ENCODE data around the gene PLEKHJ1.

The PLEKHJ1 gene

GRCh38 chr19:2244125-2244411 lies 7.9 kb upstream of the PLEKHJ1 start:
- Histone ChIP-seq H4K20me1 (ENCODE audit: insufficient read depth, low read length, poor library complexity, severe bottlenecking) (peaks cover 62% of the 10 kb centered on the region), H3K9me3 (ENCODE audit: insufficient read depth, low read depth, low read length) (no peaks in the 10 kb centered on the region), H3K27me3 (ENCODE audit: insufficient read depth, low read length, poor library complexity, severe bottlenecking) (no peaks in the 10 kb centered on the region), H3K4me1 (ENCODE audit: insufficient read depth, low read length, poor library complexity, severe bottlenecking) (peaks cover 25% of the 10 kb centered on the region), H3K36me3 (ENCODE audit: insufficient read depth, low read length) (peaks cover 68% of the 10 kb centered on the region; the same call in 1 of the 2 replicates), H3F3A (ENCODE audit: low read depth) (peaks cover 3% of the 10 kb centered on the region; the same call in 1 of the 2 replicates), H3K4me3 (ENCODE audit: low read length, poor library complexity, severe bottlenecking) (no peak overlapping the region), H3K9ac (ENCODE audit: low read depth, low read length, poor library complexity, severe bottlenecking) (no peak overlapping the region), H3K79me2 (ENCODE audit: insufficient read depth, low read length) (peaks cover 65% of the 10 kb centered on the region), H3K9me2 (replicated peaks; ENCODE audit: low read depth, low read length) (no peaks in the 10 kb centered on the region), H3K4me2 (ENCODE audit: low read depth, low read length, poor library complexity, severe bottlenecking) (no peak overlapping the region), H2AFZ (ENCODE audit: low read length) (no peak overlapping the region)
- TF ChIP-seq EZH2phosphoT487 (IDR thresholded peaks at IDR 0.05; ENCODE audit: borderline replicate concordance), result no peak
- TF ChIP-seq, protein P1, sequence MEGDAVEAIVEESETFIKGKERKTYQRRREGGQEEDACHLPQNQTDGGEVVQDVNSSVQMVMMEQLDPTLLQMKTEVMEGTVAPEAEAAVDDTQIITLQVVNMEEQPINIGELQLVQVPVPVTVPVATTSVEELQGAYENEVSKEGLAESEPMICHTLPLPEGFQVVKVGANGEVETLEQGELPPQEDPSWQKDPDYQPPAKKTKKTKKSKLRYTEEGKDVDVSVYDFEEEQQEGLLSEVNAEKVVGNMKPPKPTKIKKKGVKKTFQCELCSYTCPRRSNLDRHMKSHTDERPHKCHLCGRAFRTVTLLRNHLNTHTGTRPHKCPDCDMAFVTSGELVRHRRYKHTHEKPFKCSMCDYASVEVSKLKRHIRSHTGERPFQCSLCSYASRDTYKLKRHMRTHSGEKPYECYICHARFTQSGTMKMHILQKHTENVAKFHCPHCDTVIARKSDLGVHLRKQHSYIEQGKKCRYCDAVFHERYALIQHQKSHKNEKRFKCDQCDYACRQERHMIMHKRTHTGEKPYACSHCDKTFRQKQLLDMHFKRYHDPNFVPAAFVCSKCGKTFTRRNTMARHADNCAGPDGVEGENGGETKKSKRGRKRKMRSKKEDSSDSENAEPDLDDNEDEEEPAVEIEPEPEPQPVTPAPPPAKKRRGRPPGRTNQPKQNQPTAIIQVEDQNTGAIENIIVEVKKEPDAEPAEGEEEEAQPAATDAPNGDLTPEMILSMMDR (conservative IDR thresholded peaks at IDR 0.05; ENCODE audit: low read length), result no peak

DNA sequence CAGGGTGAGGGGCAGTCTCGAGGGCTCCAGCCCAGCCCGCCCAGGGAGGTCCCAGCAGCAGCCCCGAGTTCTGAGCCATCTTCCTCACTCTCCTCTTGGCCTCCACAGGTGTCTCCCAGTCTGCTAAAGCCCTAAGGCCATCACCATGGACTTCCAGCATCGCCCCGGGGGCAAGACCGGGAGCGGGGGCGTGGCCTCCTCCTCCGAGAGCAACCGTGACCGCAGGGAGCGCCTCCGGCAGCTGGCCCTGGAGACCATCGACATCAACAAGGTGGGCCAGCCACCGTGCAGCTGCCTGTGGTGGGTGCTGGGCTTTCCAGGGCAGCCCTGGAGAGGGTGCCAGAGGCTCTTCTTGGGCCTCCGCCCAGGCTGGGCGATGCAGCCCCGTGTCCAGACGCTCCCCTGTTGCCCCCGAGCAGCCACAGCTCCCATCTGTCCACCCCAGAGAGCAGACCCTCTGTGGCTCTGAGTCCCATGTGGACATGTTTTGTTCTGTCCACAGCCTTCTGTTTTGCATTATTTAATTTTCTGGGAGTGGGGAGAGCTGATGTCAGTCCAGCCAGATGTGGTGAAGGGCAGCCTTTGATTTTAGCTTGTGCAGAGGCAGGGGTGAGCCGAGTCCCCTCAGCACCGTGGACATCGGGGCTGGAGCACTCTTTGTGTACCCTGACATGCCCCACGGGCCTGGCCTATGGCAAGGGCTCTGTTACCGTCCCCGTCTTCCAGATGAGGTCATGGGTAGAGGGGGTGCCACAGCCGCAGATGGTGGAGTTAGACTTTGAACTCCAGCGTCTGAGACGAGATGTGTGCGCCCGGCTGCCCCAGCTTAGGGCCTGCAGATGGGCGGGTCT lies 7.4 kb upstream of the PLEKHJ1 start:
- no peak overlapping the region for H3K4me2 ChIP-seq (ENCODE audit: low read depth, low read length, poor library complexity, severe bottlenecking)

GRCh38 chr19:2242816-2243215 lies 6.7 kb upstream of the PLEKHJ1 start:
- H2AFZ ChIP-seq (ENCODE audit: low read length), result no peak overlapping the region
- H3K27me3 ChIP-seq (ENCODE audit: insufficient read depth, low read length, poor library complexity, severe bottlenecking), result no peaks in the 10 kb centered on the region
- no peaks in the 10 kb centered on the region for H3K9me2 ChIP-seq (replicated peaks; ENCODE audit: low read depth, low read length)
- H3K36me3 ChIP-seq (ENCODE audit: insufficient read depth, low read length), result peaks cover 56% of the 10 kb centered on the region; the same call in 1 of the 2 replicates
- TF ChIP-seq, protein P1 (conservative IDR thresholded peaks at IDR 0.05; ENCODE audit: low read length), result no peak
- TF ChIP-seq EZH2phosphoT487 (IDR thresholded peaks at IDR 0.05; ENCODE audit: borderline replicate concordance), result no peak
- H4K20me1 ChIP-seq (ENCODE audit: insufficient read depth, low read length, poor library complexity, severe bottlenecking), result peaks cover 75% of the 10 kb centered on the region
- no peak overlapping the region for H3K4me3 ChIP-seq (ENCODE audit: low read length, poor library complexity, severe bottlenecking)
- H3K9ac ChIP-seq (ENCODE audit: low read depth, low read length, poor library complexity, severe bottlenecking), result no peak overlapping the region
- peaks cover 38% of the 10 kb centered on the region for H3K4me1 ChIP-seq (ENCODE audit: insufficient read depth, low read length, poor library complexity, severe bottlenecking)
- peak overlapping the region; percentile 100 for H3K4me2 ChIP-seq (ENCODE audit: low read depth, low read length, poor library complexity, severe bottlenecking)
- H3F3A ChIP-seq (ENCODE audit: low read depth), result peaks cover 3% of the 10 kb centered on the region; the same call in 1 of the 2 replicates
- H3K9me3 ChIP-seq (ENCODE audit: insufficient read depth, low read depth, low read length), result no peaks in the 10 kb centered on the region
- peaks cover 77% of the 10 kb centered on the region for H3K79me2 ChIP-seq (ENCODE audit: insufficient read depth, low read length)

More for the DNA sequence above, 7.4 kb upstream of the PLEKHJ1 start:
- Histone ChIP-seq H3K4me1 (ENCODE audit: insufficient read depth, low read length, poor library complexity, severe bottlenecking) (peaks cover 31% of the 10 kb centered on the region), H3K27me3 (ENCODE audit: insufficient read depth, low read length, poor library complexity, severe bottlenecking) (no peaks in the 10 kb centered on the region), H3K9me2 (replicated peaks; ENCODE audit: low read depth, low read length) (no peaks in the 10 kb centered on the region), H3F3A (ENCODE audit: low read depth) (peaks cover 3% of the 10 kb centered on the region; the same call in 1 of the 2 replicates), H4K20me1 (ENCODE audit: insufficient read depth, low read length, poor library complexity, severe bottlenecking) (peaks cover 68% of the 10 kb centered on the region), H3K4me3 (ENCODE audit: low read length, poor library complexity, severe bottlenecking) (no peak overlapping the region), H2AFZ (ENCODE audit: low read length) (no peak overlapping the region), H3K36me3 (ENCODE audit: insufficient read depth, low read length) (peaks cover 62% of the 10 kb centered on the region; the same call in 1 of the 2 replicates), H3K9me3 (ENCODE audit: insufficient read depth, low read depth, low read length) (no peaks in the 10 kb centered on the region), H3K9ac (ENCODE audit: low read depth, low read length, poor library complexity, severe bottlenecking) (no peak overlapping the region), H3K79me2 (ENCODE audit: insufficient read depth, low read length) (peaks cover 70% of the 10 kb centered on the region)
- TF ChIP-seq, protein P1 (conservative IDR thresholded peaks at IDR 0.05; ENCODE audit: low read length), result no peak
- no peak for TF ChIP-seq EZH2phosphoT487 (IDR thresholded peaks at IDR 0.05; ENCODE audit: borderline replicate concordance)

All from Loucy (cell line).